Stimulated activated CD4-positive, alpha-beta T cell treated with anti-CD3 and anti-CD28 coated beads, Interleukin-1b, Interleukin-23, amount 100 ng/mL, for 48 hours (primary cell): ENCODE measurements around the gene CNTNAP5.

Source experiments
- DNase-seq: peaks from one replicate; pipeline ENCODE4 v3.0.0-alpha.2; 2020

CNTNAP5 gene

DNA sequence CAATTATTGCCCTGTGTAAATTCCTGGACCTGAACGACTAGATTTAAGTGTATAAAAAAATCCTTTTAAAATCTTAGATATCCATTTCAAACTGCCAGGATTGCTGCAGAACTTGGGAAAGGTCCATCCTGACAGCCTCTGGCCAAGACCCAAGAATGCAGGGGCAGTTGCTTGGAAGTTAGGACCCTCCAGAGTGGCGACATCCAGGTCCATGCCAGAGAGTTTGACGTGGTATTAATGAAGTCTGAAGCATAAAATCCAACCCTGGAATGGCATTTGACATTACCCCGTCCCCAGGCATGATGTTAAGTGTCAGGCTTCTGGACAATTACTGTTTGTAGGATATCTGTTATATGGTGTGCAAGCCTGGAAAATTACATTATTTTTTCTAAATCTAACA, 810.2 kb downstream of the CNTNAP5 start:
- DNase-seq, result no peak

DNA sequence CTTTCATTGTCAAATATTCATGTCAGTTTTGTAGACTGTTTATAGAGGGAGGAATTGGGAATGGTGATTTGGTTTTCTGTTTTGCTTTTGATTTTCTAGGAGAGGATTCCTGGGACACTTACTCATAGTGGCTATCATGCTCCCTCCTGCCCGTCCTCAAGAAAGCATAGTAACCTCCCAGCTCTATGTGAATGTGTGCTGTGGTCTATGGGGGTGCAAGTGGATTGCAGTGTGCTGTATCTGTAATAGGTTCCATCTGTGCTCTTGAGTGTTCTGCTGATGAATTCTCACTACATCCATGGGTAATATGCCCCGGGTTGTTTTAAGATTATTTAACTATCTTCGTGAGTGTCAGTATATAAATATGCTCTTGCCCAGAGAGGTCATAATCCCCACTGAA, 811.3 kb downstream of the CNTNAP5 start:
- no peak for DNase-seq

DNA sequence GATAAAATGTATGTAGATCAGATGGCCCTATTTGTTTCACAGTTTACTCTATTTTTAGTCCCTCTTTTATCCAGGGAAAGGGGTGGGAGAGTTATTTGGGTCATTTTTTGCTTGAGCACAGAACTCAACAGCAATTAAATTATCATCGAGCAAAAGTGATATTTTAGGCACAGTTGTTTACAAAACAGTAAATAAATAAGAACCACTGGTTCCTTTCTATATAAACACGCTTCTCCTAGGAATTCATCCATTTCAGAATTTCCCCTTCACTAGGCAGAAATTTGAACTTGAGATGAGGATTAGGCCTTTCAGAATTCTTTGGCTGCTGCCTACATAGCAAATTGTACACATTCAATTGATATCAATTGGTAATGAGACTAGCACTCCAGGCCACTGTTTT, 812.4 kb downstream of the CNTNAP5 start:
- no peak for DNase-seq

DNA sequence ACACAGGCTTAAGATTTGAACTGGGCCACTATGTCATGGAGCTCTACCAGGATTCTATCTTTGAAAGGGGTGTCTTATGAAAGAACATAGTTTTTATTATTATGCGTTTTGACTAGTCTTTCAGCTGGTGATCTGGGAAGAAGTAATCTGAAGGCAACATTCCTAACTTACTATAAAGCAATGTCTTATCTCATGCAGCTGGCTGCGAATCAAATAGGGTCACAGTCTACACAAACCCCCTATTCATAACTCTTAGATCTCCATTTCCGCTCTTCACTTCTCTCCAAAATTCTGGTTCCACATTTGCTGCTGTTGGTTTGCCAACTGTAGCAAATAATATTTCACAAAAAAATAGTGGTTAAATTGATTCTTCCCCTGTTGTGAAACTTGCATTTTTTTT, 813.3 kb downstream of the CNTNAP5 start:
- no peak for DNase-seq

DNA sequence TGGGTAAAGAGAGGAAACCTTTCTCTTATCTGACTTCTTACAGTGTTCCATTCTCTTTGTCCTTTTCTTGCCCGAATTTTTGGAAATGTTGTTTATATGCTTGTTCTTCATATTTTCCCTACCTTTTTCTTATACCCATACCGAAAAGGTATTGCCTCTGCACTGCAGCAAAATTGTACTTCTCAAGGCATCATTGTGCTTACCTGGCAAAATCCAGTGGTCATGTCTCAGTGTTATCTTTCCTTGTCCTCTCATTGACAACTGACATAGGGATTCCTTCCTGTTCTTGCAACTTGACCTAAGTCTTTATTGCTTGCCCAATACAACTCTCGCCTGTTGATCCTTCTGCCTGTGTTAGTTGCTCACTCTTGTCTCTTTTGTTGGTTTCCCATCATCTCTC, 842.2 kb downstream of the CNTNAP5 start:
- no peak for DNase-seq

DNA sequence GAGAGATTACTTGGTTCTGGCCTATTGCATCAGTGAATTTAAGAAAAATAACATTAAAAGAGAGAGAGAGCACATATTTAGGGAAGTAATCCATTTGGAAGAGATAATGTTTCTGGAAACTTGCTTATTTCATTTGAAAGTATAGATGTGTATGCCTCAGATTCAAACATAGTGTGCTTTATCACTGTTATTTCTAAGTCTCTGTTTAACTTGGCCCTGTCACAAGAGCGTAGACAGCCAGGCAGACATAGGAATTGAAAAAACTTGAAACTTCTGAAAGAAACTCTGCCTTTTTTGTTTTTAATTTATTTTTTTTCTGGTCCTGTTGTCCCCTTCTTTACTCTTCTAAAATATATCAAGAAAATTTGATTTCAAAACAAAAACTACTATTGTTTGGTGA, 849.1 kb downstream of the CNTNAP5 start:
- DNase-seq, result no peak

DNA sequence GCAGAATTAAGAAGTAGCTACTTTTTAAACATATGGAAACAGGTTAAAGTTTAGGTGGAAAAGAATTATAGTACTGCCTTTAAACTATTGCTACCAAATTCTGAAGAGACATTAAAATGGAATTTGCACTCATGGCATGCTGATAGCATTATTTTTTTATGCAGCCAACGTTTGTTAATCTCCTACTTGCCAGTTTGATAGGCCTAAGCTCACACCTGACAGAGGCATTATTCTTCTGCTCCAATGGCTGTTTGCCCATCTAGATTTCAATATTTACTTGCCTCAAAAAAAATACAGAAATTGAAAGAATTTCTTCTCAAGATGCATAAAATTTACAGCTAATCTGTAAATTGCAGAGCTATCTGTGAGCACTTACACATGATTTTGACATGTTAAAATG, 849.6 kb downstream of the CNTNAP5 start:
- no peak for DNase-seq

DNA sequence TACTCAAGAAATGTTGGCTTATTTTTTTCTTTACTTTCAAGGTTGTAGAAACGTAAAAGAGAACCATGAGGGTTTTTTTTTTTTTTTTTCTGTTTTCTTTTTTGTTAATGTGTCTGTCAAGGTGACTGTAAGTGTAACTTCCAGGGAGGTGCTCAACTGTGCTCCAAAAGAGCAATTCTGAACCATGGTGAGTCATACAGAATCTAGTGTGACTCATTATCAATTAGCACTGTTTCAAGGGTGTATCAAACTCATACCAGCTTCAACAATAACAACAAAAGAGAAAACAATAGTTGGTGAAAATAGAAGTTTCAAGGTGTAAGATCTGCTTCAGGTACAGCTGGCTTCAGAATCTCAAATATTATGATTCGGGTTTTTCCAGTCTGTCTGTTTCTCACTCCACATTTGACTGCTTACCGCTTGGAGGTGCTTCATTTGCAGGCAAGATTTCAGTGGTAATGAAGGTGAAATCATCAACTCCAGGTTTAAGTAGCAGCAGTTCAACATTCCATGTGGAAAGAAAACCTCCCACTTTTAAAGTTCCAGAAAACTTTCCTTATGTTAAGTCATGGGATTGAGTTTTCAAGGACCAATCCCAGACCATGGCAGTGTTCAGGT, 850.6 kb downstream of the CNTNAP5 start:
- DNase-seq, result no peak

DNA sequence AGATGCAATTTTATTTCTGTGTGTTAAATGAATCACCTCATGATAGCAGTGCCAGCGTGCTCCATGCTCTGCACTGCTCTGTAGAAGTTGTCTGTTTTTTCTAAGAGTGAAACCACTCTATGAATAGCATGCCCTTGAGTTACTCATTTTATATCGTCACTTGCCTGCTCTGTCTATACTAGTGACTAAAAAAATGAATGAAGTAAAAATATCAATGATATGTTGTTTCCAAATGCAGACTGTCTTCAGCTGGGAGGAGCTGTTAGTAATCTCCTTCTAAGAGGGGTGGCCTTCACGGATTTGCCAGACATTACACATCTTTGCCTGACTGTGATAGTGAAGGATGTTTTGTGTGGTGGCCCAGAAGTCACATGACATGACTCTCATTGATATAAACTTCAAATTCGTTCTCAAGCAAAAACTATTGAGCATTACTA, 852.1 kb downstream of the CNTNAP5 start:
- DNase-seq, result no peak

DNA sequence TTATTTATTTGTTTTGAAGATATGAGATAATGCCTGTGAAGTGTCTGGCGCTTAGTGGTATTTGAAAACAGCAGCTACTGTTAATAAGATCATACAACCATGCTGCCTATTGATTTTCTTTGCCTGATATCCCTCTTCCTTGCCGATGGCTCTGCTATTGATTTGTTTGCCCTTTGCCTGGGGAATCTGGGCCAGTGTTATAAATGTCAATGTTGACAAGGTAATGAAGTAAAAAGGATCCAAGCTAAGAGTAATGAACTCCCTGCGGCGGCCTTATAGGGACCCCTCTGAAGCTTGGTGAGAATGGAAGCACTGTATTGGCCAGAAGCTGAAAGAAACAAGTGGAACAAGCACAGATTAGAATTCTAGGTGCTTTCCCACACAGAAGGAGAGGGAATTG, 854.6 kb downstream of the CNTNAP5 start:
- DNase-seq, result no peak

DNA sequence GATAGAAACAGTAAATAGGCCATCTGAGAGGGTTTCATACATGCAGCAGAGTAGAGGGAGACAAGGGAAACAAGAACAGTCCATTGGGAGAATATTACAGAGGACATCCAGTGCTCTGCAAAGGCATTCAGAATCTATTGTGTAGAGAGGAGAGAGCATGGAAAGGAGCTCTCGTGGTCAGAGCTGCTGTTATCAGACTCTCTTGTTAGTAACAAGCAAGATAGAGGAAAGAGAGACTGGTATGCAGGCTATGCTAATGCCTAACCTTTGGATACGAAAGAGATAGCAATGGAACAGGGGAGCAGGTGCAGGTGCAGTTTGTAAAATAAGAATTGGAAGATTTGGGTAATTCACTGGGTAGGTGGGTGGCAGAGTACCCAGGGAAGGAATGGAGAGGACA, 855.9 kb downstream of the CNTNAP5 start:
- no peak for DNase-seq

DNA sequence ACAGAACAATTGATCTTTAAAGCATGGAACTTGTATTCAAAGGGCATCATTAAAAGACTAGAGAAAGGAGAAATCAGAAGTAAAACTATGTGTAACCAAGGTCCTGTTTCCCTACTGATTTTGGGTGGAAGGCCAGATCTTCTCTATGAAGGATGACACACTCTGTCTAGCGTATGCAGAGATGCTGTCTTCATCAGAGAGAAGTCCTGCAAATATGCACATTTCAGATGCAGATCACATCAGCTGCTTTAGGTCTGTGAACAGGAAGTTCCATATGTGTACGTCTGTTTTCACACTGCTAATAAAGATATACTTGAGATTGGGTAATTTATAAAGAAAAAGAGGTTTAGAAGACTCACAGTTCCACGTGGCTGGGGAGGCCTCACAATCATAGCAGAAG, 857.3 kb downstream of the CNTNAP5 start:
- no peak for DNase-seq

DNA sequence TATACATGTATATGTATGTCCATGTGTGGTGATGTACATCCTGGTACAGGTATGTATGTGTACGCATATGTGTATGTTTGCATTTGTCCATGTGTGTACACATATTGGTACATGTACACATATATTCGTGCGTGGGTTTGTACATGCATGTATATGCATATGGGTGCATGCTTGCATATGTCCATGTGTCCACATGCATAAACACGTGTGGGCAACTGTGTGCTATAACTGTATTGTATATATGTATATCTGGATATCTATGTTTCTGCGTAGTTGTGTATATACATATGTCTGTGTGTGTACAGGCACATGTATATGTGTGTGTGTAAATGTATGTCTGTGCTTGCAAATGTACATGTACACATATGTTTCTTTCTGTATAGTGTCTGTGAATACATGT, 858.5 kb downstream of the CNTNAP5 start:
- DNase-seq, result no peak

DNA sequence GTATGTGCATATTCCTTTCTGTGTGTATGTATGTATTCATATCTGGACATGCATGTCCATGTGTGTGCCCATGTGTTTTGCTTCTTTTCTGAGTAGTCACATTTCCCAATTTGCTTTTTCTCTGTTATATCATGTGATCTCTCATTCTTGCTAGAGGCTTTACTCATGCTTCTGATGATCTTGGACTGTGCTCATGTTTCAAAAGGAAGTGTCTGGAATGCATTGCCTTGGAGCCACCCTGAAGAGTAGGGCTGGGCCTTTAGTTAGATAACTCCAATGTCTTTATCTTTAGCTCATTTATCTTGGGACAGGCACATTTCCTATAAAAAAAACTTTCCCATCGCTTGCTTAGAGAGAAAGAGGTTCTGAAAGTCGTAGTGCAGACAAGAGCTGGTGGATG, 859.2 kb downstream of the CNTNAP5 start:
- DNase-seq, result no peak

DNA sequence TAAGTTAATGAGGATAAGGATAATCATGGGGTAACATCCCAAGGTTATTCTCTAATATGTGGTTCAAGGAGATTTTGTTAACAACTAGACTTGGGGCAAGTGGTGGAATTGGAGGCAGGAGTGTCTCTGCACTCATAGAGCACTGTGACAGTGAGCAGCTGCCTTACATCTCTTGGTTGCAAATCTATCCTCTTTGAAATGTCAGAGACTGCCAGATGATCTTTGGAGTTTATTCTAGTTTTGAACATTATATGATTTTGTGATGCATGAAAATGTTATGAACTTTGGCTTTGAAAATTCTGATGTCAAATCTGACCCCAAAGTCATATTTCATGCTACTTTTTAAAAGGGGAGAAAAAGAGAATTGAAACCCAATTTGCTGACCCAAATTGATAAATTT, 861.1 kb downstream of the CNTNAP5 start:
- DNase-seq, result no peak

DNA sequence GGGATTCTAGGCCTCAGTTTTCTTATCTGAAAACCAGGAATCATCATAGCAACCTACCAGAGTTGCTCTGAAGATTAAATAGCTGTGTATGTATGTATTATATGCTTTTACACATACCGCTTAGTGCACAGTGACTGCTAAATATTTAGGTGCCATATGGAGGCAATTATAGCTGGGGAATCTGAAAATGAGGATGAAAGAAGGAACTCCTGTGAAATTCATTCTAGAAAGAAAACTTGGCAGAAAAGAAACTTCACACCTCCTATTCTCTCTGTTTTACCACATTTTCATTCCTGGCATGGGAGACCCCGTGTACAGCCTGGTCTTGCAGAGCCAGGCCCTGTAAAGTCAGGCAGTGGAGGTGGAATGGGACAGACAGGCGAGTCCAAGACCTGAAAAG, 862.4 kb downstream of the CNTNAP5 start:
- no peak for DNase-seq

DNA sequence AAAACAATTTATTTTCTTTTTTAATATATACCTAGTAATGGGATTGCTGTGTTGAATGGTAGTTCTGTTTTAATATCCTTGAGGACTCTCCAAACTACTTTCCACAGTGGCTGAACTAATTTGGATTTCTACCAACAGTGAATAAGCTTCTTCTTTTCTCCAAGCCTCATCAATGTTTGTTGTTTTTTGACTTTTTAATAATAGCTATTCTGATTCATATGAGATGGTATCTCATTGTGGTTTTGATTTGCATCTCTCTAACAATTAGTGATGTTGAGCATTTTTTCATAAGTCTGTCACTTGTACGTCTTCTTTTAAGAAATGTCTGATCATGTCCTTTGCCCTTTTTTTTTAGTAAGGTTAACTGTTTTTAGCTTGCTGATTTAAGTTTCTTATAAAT, 863.3 kb downstream of the CNTNAP5 start:
- no peak for DNase-seq

DNA sequence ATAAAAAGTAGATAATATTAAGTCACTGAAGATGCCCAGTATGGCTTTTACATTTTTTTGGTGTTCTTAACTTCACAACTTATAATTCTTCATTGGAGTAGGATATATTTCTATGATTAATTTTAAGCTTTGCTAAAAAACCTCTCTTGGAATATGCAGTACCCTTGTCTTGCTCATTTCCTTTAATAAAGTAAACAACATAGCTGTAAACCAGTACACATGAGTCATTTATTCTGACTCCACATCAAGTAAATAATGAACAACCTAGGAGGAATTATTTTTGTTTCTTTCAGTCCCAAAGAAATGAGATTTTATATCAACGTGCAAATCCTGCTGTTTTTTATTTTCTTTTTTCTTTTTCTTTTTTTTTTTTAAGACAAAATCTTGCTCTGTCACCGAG, 869.1 kb downstream of the CNTNAP5 start:
- DNase-seq, result no peak

DNA sequence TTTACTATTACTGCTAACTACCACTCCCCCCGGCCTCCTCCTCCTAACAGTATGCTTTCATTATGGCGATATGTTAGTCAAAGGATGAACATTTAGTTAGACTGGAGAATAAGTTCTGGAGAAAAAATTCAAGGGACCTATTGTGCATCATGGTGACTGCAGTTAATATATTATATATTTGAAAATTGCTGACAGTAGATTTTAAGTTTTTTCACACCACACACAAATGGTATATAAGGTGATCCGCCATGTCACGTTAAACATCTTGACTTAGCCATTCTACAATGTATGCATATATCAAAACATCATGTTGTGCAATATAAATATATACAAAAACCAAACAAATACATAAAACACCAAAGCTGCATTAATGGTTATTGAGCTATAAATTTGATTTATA, 873.7 kb downstream of the CNTNAP5 start:
- DNase-seq, result no peak

DNA sequence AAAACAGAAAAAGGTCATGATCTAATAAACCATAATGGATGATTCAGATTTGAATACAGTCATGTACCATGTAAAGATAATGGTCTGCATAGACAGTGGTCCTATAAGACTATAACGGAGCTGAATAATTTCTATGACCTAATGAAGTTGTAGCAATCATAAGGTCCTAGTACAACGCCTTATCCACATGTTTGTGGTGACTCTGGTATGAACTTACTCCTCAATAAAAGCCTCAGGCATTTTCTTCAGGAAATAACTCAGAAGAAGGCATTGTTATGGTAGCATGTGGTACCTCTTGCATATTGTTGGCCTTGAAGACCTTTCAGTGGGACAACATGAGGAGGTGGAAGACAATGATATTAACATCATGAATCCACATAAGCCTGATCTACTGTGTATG, 883.3 kb downstream of the CNTNAP5 start:
- DNase-seq, result no peak

DNA sequence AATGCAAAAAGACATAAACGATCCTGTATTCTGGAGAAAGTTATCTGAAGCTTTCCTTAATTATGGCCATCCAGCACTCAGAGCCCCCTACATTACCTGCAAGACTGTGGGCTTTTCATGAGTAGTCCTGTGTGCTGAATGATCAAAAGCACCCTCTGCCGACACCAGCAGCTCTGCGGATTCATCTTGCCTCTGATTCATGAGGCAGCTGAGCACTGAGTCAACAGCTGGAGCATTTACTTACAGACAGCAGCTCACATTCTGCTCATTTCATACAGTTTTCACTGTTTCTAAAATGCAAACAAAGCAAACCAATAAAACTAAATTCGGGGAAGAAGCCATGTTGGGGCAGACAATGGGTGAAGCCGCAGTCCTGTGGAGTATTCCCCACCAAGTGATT, 886.5 kb downstream of the CNTNAP5 start:
- no peak for DNase-seq

DNA sequence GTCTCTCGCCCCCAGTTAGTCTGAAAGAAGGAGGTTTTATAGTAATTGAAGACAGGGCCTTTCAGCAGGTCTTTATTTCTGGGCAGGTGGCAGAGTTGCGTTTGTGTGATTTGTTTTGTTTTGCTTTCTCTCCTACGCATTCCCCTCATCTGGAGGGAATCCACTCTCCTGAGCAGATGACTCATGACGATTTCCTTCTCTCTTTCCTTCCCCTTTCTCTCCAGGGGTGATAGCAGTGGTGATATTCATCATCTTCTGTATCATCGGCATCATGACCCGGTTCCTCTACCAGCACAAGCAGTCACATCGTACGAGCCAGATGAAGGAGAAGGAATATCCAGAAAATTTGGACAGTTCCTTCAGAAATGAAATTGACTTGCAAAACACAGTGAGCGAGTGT, 888.8 kb downstream of the CNTNAP5 start:
- no peak for DNase-seq

DNA sequence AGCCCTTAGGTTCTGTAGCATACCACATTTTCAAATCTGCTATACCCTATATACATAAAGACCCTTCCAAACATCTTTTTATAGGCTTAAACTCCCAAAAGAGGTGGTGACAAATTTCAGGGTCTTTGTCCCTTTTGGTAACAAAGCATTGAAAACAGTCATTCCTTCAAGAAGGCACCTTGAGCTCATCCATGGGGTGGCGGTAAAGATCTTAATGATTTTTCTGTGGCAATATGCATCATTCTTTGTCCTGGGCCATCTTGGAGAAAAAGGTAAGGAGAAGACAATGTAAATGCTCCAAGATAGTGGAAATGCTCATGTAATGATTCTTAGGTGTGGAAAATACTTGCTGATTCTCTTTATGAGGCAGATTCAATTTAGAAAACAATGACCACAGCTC, 890.5 kb downstream of the CNTNAP5 start:
- no peak for DNase-seq

DNA sequence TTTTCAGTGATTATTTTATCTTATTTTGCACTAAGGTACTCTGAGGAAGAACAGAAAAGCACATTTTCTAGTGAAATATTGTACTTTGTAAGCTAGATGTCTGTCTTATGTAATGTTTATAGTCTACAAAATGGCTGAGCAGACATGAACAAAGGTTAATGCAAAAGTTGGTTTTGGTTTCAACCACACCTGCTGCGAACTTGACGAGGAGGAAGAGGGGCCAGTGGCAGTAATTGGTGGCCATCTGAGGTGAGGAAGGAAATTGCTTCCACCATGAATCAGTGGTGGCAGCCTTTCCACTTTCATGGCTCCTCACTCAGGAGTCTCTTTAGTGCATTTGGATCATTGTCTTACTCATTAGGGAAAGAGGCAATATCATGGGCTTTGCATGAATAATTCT, 894.2 kb downstream of the CNTNAP5 start:
- DNase-seq, result no peak

DNA sequence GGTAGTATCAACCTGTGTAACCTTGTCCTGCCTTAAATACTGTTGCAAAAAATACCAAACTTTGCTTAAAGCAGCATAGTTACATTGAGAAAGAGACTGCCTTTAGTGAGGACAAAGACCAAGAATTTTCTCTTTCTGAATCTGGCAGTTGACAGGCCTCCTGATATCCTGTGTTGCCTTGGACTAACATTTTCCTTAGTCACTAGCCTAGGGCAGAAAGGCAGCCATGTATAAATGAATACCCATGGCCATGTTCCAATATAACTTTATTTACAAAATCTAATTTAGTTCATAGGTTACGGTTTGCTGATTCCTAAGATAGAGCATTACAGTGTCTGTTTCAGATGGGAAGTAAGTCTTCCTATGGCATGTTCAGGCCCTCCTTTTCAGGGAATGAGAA, 895.4 kb downstream of the CNTNAP5 start:
- no peak for DNase-seq

DNA sequence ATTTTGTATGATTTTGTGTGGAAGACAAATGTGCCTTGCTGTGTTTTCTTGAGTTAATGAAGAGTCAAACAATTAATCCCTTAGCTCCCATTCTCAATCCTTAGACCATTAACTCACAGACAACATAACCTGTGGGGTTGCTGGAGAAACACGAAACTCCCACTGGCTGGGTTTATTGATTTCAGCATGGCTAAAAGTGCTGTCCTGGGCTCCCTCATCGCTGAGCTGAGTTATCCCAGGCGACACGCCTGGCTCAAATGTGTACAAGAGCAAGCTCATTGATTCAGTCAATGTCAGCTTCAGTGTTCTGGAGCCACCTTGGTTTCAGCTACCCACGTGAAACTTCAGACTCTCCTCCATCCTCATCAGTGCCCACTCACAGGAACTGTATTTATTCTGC, 896.1 kb downstream of the CNTNAP5 start:
- DNase-seq, result no peak
